AG09309 (cell line): ENCODE data around the gene ME1.
A peak's percentile ranks its signal among the peaks of the same experiment; 100 is the strongest.
"Not testable (repeated sequence)": the region's sequence is repeated elsewhere in the genome, so short reads cannot be mapped to it uniquely, and the experiment has no call there.

Experiments
- DNase-seq: peaks from one replicate; pipeline ENCODE4 v3.0.0-alpha.2; 2010; ENCODE audit warnings: low read depth
- H3K4me3 ChIP-seq: 2 replicates; pipeline ENCODE4 v1.5.1; 2011; ENCODE audit warnings: mild to moderate bottlenecking, low read depth, low read length, moderate library complexity; ENCODE audit not compliant: control insufficient read depth
- CTCF ChIP-seq: IDR thresholded peaks from 2 replicates; pipeline ENCODE4 v1.5.1; 2011; ENCODE audit warnings: mild to moderate bottlenecking, low read depth, low read length, inconsistent platforms; ENCODE audit not compliant: insufficient read depth, control insufficient read depth; ENCODE audit errors: missing control alignments

Gene ME1

GRCh38 chr6:83258517-83258916 is 172.3 kb downstream of the ME1 start:
- no peak for DNase-seq
- TF ChIP-seq CTCF: no peak
- H3K4me3 ChIP-seq: no peak overlapping the region

GRCh38 chr6:83257791-83258190 is 173.1 kb downstream of the ME1 start:
- TF ChIP-seq CTCF: no peak
- no peak for DNase-seq
- no peak overlapping the region for H3K4me3 ChIP-seq

GRCh38 chr6:83256719-83257118 is 174.1 kb downstream of the ME1 start:
- not testable (repeated sequence) for H3K4me3 ChIP-seq, DNase-seq

- no peak overlapping the region for H3K4me3 ChIP-seq
- TF ChIP-seq CTCF: no peak
- no peak for DNase-seq
Observed at GRCh38 chr6:83252719-83253118, 178.1 kb downstream of the ME1 start.

GRCh38 chr6:83250235-83250634 is 180.6 kb downstream of the ME1 start:
- TF ChIP-seq CTCF: no peak
- no peak overlapping the region for H3K4me3 ChIP-seq
- no peak for DNase-seq

GRCh38 chr6:83247471-83247870 is 183.4 kb downstream of the ME1 start:
- TF ChIP-seq CTCF: no peak
- H3K4me3 ChIP-seq: no peak overlapping the region

GRCh38 chr6:83231146-83231545 is 199.7 kb downstream of the ME1 start:
- no peak for TF ChIP-seq CTCF
- no peak overlapping the region for H3K4me3 ChIP-seq
- DNase-seq: peak; percentile 74

More at GRCh38 chr6:83247471-83247870, 183.4 kb downstream of the ME1 start:
- DNase-seq: no peak
